ENCODE measurements around the gene SMDT1. TPM values are rescaled to one million over a fixed set of nuclear protein-coding genes. Genes with fewer than 3 reads are reported as not detected.

SMDT1 gene
- polyA plus RNA-seq, 1 of the 3 experiments (the other 2 are of a cell fraction), result 29.8 TPM

DNA sequence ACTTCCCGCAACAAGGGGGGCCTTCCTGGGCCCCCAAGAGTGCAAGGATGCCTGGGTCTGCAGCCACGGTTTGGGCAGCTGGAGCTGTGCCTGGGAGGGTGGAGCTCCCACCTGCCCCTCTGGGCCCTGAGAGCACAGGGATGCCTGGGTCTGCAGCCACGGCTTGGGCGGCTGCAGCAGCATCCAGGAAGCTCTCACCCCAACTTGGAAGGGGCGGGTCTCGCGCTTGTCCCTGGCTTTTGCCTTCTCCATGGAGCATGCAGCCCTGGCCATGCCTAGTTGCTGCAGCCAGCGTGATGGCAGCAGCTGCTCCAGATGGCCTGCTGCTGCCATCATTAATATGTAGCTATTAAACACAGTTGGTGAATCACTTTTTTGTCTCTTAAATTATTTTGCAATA lies 44.2 kb upstream of the SMDT1 start:
- no peak overlapping the region for H3K4me3 ChIP-seq (ENCODE audit: low read depth in 2 of 2, low read length in 1 of 2)
- H3K27ac ChIP-seq (ENCODE audit: low read depth in 2 of 2, low read length in 1 of 2), result no peak overlapping the region
- no peak overlapping the region for H3K4me2 ChIP-seq
- no peak overlapping the region for H3K9ac ChIP-seq
- no peaks in the 10 kb centered on the region for H3F3A ChIP-seq (replicated peaks; ENCODE audit: insufficient read depth)
- WGBS (ENCODE audit: low lambda C conversion rate), result 63% methylated on average over 4 of the region's 8 CpGs
- TF ChIP-seq, protein P1, sequence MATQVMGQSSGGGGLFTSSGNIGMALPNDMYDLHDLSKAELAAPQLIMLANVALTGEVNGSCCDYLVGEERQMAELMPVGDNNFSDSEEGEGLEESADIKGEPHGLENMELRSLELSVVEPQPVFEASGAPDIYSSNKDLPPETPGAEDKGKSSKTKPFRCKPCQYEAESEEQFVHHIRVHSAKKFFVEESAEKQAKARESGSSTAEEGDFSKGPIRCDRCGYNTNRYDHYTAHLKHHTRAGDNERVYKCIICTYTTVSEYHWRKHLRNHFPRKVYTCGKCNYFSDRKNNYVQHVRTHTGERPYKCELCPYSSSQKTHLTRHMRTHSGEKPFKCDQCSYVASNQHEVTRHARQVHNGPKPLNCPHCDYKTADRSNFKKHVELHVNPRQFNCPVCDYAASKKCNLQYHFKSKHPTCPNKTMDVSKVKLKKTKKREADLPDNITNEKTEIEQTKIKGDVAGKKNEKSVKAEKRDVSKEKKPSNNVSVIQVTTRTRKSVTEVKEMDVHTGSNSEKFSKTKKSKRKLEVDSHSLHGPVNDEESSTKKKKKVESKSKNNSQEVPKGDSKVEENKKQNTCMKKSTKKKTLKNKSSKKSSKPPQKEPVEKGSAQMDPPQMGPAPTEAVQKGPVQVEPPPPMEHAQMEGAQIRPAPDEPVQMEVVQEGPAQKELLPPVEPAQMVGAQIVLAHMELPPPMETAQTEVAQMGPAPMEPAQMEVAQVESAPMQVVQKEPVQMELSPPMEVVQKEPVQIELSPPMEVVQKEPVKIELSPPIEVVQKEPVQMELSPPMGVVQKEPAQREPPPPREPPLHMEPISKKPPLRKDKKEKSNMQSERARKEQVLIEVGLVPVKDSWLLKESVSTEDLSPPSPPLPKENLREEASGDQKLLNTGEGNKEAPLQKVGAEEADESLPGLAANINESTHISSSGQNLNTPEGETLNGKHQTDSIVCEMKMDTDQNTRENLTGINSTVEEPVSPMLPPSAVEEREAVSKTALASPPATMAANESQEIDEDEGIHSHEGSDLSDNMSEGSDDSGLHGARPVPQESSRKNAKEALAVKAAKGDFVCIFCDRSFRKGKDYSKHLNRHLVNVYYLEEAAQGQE (IDR thresholded peaks at IDR 0.05; ENCODE audit: low read depth, low read length), result no peak
- no peak for TF ChIP-seq POLR2AphosphoS5 (IDR thresholded peaks at IDR 0.05; ENCODE audit: low read depth, low read length)
- no peak for TF ChIP-seq SMC3 (IDR thresholded peaks at IDR 0.05; ENCODE audit: low read depth, low read length)
- TF ChIP-seq GABPA (IDR thresholded peaks at IDR 0.05; ENCODE audit: low read depth), result no peak
- no peak for TF ChIP-seq CHD2 (IDR thresholded peaks at IDR 0.05; ENCODE audit: low read length, partially characterized antibody)
- no peak overlapping the region for H2AFZ ChIP-seq (ENCODE audit: low read depth)
- H3K27me3 ChIP-seq (ENCODE audit: insufficient read depth), result no peaks in the 10 kb centered on the region
- no peaks in the 10 kb centered on the region for H3K4me1 ChIP-seq (ENCODE audit: control insufficient read depth in 1 of 2, insufficient read depth in 2 of 2, low read depth in 1 of 2, low read length in 1 of 2)
- ChIA-PET CTCF (no interaction called here), POLR2A (no interaction called here)
- no peaks in the 10 kb centered on the region for H4K20me1 ChIP-seq (ENCODE audit: insufficient read depth)
- no peaks in the 10 kb centered on the region for H3K79me2 ChIP-seq (ENCODE audit: insufficient read depth)
- H3K9me3 ChIP-seq, result no peaks in the 10 kb centered on the region
- no peak for DNase-seq
- H3K36me3 ChIP-seq (replicated peaks in 1 of 2; ENCODE audit: control insufficient read depth in 1 of 2, insufficient read depth in 2 of 2, low read length in 1 of 2), result no peaks in the 10 kb centered on the region
- no peaks in the 10 kb centered on the region for H3K9me2 ChIP-seq

DNA sequence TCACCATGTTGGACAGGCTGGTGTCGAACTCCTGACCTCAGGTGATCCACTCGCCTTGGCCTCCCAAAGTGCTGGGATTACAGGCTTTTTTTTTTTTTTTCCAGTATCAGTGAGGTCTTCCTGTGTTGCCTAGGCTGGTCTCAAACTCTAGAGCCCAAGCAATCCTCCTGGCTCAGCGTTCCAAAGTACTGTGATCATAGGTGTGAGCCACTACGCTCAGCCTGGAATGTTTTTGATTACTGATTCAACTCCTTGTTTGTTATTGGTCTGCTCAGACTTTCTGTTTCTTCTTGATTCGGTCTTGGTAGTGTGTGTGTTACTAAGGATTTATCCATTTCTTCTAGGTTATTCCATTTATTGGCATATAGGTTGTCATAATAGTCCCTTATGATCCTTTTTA lies 40.2 kb upstream of the SMDT1 start:
- POLR2A ChIA-PET, result no interaction called here
- H3K4me3 ChIP-seq (ENCODE audit: low read depth in 2 of 2, low read length in 1 of 2), result no peak overlapping the region
- TF ChIP-seq, protein P2, sequence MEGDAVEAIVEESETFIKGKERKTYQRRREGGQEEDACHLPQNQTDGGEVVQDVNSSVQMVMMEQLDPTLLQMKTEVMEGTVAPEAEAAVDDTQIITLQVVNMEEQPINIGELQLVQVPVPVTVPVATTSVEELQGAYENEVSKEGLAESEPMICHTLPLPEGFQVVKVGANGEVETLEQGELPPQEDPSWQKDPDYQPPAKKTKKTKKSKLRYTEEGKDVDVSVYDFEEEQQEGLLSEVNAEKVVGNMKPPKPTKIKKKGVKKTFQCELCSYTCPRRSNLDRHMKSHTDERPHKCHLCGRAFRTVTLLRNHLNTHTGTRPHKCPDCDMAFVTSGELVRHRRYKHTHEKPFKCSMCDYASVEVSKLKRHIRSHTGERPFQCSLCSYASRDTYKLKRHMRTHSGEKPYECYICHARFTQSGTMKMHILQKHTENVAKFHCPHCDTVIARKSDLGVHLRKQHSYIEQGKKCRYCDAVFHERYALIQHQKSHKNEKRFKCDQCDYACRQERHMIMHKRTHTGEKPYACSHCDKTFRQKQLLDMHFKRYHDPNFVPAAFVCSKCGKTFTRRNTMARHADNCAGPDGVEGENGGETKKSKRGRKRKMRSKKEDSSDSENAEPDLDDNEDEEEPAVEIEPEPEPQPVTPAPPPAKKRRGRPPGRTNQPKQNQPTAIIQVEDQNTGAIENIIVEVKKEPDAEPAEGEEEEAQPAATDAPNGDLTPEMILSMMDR (IDR thresholded peaks at IDR 0.05), result no peak
- TF ChIP-seq TEAD4 (IDR thresholded peaks at IDR 0.05; ENCODE audit: borderline replicate concordance, insufficient read depth), result no peak
- TF ChIP-seq, protein P3, sequence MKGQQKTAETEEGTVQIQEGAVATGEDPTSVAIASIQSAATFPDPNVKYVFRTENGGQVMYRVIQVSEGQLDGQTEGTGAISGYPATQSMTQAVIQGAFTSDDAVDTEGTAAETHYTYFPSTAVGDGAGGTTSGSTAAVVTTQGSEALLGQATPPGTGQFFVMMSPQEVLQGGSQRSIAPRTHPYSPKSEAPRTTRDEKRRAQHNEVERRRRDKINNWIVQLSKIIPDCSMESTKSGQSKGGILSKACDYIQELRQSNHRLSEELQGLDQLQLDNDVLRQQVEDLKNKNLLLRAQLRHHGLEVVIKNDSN (IDR thresholded peaks at IDR 0.05; ENCODE audit: borderline replicate concordance, low read depth), result no peak
- no peak for TF ChIP-seq CHD2 (IDR thresholded peaks at IDR 0.05; ENCODE audit: low read length, partially characterized antibody)
- TF ChIP-seq, protein P4, sequence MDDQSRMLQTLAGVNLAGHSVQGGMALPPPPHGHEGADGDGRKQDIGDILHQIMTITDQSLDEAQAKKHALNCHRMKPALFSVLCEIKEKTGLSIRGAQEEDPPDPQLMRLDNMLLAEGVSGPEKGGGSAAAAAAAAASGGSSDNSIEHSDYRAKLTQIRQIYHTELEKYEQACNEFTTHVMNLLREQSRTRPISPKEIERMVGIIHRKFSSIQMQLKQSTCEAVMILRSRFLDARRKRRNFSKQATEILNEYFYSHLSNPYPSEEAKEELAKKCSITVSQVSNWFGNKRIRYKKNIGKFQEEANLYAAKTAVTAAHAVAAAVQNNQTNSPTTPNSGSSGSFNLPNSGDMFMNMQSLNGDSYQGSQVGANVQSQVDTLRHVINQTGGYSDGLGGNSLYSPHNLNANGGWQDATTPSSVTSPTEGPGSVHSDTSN (IDR thresholded peaks at IDR 0.05), result no peak
- H3K9ac ChIP-seq, result no peak overlapping the region
- H4K20me1 ChIP-seq (ENCODE audit: insufficient read depth), result no peaks in the 10 kb centered on the region
- H3F3A ChIP-seq (replicated peaks; ENCODE audit: insufficient read depth), result no peaks in the 10 kb centered on the region
- CTCF ChIA-PET, result no interaction called here
- no peak overlapping the region for H3K27ac ChIP-seq (ENCODE audit: low read depth in 2 of 2, low read length in 1 of 2)
- no peaks in the 10 kb centered on the region for H3K27me3 ChIP-seq (ENCODE audit: insufficient read depth)
- DNase-seq, result no peak
- H2AFZ ChIP-seq (ENCODE audit: low read depth), result no peak overlapping the region
- H3K9me3 ChIP-seq, result no peaks in the 10 kb centered on the region
- H3K4me2 ChIP-seq, result no peak overlapping the region
- H3K79me2 ChIP-seq (ENCODE audit: insufficient read depth), result no peaks in the 10 kb centered on the region
- 82% methylated on average over 4 of the region's 5 CpGs for WGBS (ENCODE audit: low lambda C conversion rate)
- H3K4me1 ChIP-seq (ENCODE audit: control insufficient read depth in 1 of 2, insufficient read depth in 2 of 2, low read depth in 1 of 2, low read length in 1 of 2), result no peaks in the 10 kb centered on the region
- no peaks in the 10 kb centered on the region for H3K36me3 ChIP-seq (replicated peaks in 1 of 2; ENCODE audit: control insufficient read depth in 1 of 2, insufficient read depth in 2 of 2, low read length in 1 of 2)
- H3K9me2 ChIP-seq, result no peaks in the 10 kb centered on the region

Data from SK-N-SH (cell line).